ENCODE data around the gene USP47.

DNA sequence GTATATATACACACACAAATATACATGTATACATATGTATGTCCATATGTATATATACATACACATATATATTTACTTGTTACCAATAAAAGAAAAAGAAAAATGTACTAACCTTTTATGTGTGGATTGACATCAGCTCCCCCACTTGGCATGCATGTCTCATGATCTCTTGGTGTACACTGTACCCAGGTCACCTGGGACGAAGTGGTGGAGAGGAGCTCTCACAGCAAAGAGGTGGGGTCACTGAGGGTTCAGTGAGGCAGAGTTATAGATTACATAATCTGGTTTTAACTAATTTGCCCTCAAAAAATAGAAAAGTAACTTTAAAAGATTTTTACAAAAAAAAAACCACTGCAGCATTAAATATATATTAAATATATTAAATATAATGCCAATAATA, 15.5 kb upstream of the USP47 start:
- TF ChIP-seq, protein P1, sequence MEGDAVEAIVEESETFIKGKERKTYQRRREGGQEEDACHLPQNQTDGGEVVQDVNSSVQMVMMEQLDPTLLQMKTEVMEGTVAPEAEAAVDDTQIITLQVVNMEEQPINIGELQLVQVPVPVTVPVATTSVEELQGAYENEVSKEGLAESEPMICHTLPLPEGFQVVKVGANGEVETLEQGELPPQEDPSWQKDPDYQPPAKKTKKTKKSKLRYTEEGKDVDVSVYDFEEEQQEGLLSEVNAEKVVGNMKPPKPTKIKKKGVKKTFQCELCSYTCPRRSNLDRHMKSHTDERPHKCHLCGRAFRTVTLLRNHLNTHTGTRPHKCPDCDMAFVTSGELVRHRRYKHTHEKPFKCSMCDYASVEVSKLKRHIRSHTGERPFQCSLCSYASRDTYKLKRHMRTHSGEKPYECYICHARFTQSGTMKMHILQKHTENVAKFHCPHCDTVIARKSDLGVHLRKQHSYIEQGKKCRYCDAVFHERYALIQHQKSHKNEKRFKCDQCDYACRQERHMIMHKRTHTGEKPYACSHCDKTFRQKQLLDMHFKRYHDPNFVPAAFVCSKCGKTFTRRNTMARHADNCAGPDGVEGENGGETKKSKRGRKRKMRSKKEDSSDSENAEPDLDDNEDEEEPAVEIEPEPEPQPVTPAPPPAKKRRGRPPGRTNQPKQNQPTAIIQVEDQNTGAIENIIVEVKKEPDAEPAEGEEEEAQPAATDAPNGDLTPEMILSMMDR (IDR thresholded peaks at IDR 0.05) = no peak
- no peak for TF ChIP-seq POLR2A (IDR thresholded peaks at IDR 0.05)

All from esophagus squamous epithelium (tissue), 4 donors.